ENCODE results near the gene CHD9NB. TPM values are rescaled to one million over a fixed set of nuclear protein-coding genes. Genes with fewer than 3 reads are reported as not detected.

CHD9NB gene
- total and polyA plus RNA-seq, 2 of the 4 experiments (the other 2 are of a cell fraction): 0.94 to 1.1 TPM

GRCh38 chr16:53092284-53092683, 39.6 kb upstream of the CHD9NB start:
- Histone ChIP-seq H3K4me3 (ENCODE audit: insufficient read depth, low read depth, low read length) (no peak overlapping the region), H2AK5ac (ENCODE audit: low read depth, low read length) (peak overlapping the region; percentile 71; the same call in 1 of the 2 replicates), H3K4me1 (ENCODE audit: control insufficient read depth, insufficient read depth, low read length) (peaks cover 16% of the 10 kb centered on the region), H3K9ac (ENCODE audit: low read depth, low read length) (no peak overlapping the region), H2BK15ac (ENCODE audit: low read depth, low read length) (no peak overlapping the region), H4K8ac (ENCODE audit: low read depth in 2 of 2, low read length in 2 of 2) (no peak overlapping the region), H4K20me1 (ENCODE audit: insufficient read depth, low read length) (no peaks in the 10 kb centered on the region; the same call in 1 of the 2 replicates), H2AK9ac (replicated peaks; ENCODE audit: low read depth, low read length, poor library complexity) (no peak overlapping the region), H3K14ac (replicated peaks; ENCODE audit: low read depth, low read length) (no peak overlapping the region), H3K23ac (ENCODE audit: low read depth, low read length) (no peak overlapping the region), H2BK5ac (ENCODE audit: low read depth, low read length, poor library complexity, severe bottlenecking) (no peak overlapping the region), H3K27ac (ENCODE audit: insufficient read depth, low read length) (peak overlapping the region; percentile 81; the same call in 1 of the 2 replicates), H3K36me3 (ENCODE audit: control insufficient read depth, insufficient read depth, low read length) (no peaks in the 10 kb centered on the region), H2BK120ac (ENCODE audit: low read depth, low read length) (peak overlapping the region; percentile 23; the same call in 1 of the 2 replicates), H2AFZ (replicated peaks; ENCODE audit: low read length, poor library complexity) (no peak overlapping the region), H2BK20ac (ENCODE audit: low read depth, low read length) (no peak overlapping the region), H3K27me3 (ENCODE audit: control insufficient read depth, insufficient read depth, low read length) (no peaks in the 10 kb centered on the region), H3K4me2 (ENCODE audit: low read depth, low read length) (peak overlapping the region; percentile 32; the same call in 1 of the 2 replicates), H3K9me1 (ENCODE audit: insufficient read depth, low read length) (peaks cover 26% of the 10 kb centered on the region), H4K5ac (ENCODE audit: low read depth, low read length) (no peak overlapping the region), H3K79me1 (ENCODE audit: low read depth in 1 of 2, low read length in 2 of 2) (peaks cover 15 to 77% of the 10 kb centered on the region in 2 experiments; a peak in 3 of 4 replicates), H4K91ac (ENCODE audit: insufficient read depth, low read depth, low read length) (peak overlapping the region; percentile 35; the same call in 1 of the 2 replicates), H3K4ac (ENCODE audit: low read depth, low read length) (no peak overlapping the region), H3K18ac (ENCODE audit: low read depth, low read length) (no peak overlapping the region), H3K9me3 (ENCODE audit: control insufficient read depth, insufficient read depth, low read length) (no peaks in the 10 kb centered on the region), H3K56ac (ENCODE audit: extremely low read depth, insufficient read depth, low read length) (no peak overlapping the region)
- intact Hi-C loops (cut with micrococcal nuclease) (no loop called here), in situ Hi-C loops (cut with MboI; ENCODE audit: low sequenced_read_pairs) (no loop called here), dilution Hi-C loops (cut with HindIII; ENCODE audit: low sequenced_read_pairs, unreplicated experiment) (no loop called here)
- WGBS, 2 experiments (ENCODE audit: extremely low coverage in 2 of 2, insufficient read length in 1 of 2): no CpG with 5 or more reads among the region's 2 CpGs
- DNase-seq (no peak), ATAC-seq (ENCODE audit: low read depth) (no peak)
- CTCF ChIA-PET: interaction anchor here (0.6 to 0.7 kb wide), 2 partner anchors 13 to 35 kb away, joined by 3 read pairs; no protein-coding TSS in a partner anchor
- POLR2A ChIA-PET (ENCODE audit: unreplicated experiment): no interaction called here
- BruUV-seq (replicated peaks): no TSS peak
- TF ChIP-seq MXI1 (IDR thresholded peaks at IDR 0.05; ENCODE audit: borderline replicate concordance, low read depth, low read length) (no peak), CTCF (conservative IDR thresholded peaks at IDR 0.05; ENCODE audit: low read depth, low read length) (no peak), FOS (IDR thresholded peaks at IDR 0.05; ENCODE audit: low read depth, low read length) (no peak), CEBPB (IDR thresholded peaks at IDR 0.05; ENCODE audit: low read depth, low read length) (no peak), MAFK (IDR thresholded peaks at IDR 0.05; ENCODE audit: low read depth, low read length) (no peak), MAZ (IDR thresholded peaks at IDR 0.05; ENCODE audit: borderline replicate concordance, low read depth, low read length) (no peak), BHLHE40 (IDR thresholded peaks at IDR 0.05; ENCODE audit: low read depth, low read length) (no peak), RFX5 (IDR thresholded peaks at IDR 0.05; ENCODE audit: low read depth, low read length) (no peak), RAD21 (IDR thresholded peaks at IDR 0.05; ENCODE audit: low read length) (no peak), RCOR1 (IDR thresholded peaks at IDR 0.05; ENCODE audit: insufficient replicate concordance, low read length) (no peak), SMC3 (IDR thresholded peaks at IDR 0.05; ENCODE audit: low read depth, low read length) (no peak), POLR2A (IDR thresholded peaks at IDR 0.05; ENCODE audit: low read depth, low read length) (no peak), CHD1 (IDR thresholded peaks at IDR 0.05; ENCODE audit: low read depth, low read length) (no peak), USF2 (IDR thresholded peaks at IDR 0.05; ENCODE audit: low read depth, low read length) (no peak), NFE2L2 (IDR thresholded peaks at IDR 0.05; ENCODE audit: low read depth, low read length) (no peak), ELK1 (IDR thresholded peaks at IDR 0.05; ENCODE audit: borderline replicate concordance, low read depth, low read length) (no peak)

Data from IMR-90 (cell line).